WERI-Rb-1 (cell line): ENCODE data around the gene CD99L2.
"Not testable (repeated sequence)": the region's sequence is repeated elsewhere in the genome, so short reads cannot be mapped to it uniquely, and the experiment has no call there.

ENCODE experiments used
- DNase-seq: peaks from one replicate; pipeline ENCODE4 v3.0.0-alpha.2; 2020
- H3K27ac ChIP-seq: fragments of 250-450 bp; sonication (Bioruptor Pico); 2 replicates; pipeline ENCODE4 v1.5.1; 2020; ENCODE audit warnings: mild to moderate bottlenecking, moderate library complexity
- H3K27me3 ChIP-seq: fragments of 250-450 bp; sonication (Bioruptor Pico); 2 replicates; pipeline ENCODE4 v1.5.1; 2021; ENCODE audit warnings: mild to moderate bottlenecking, low read depth, moderate library complexity; ENCODE audit not compliant: insufficient read depth, severe bottlenecking
- H3K36me3 ChIP-seq: fragments of 250-450 bp; sonication (Bioruptor Pico); 2 replicates; pipeline ENCODE4 v1.5.1; 2020; ENCODE audit warnings: mild to moderate bottlenecking, moderate library complexity
- H3K4me3 ChIP-seq: 2 replicates; pipeline ENCODE4 v1.5.1; 2011; ENCODE audit warnings: low read depth, mild to moderate bottlenecking, control low read depth, low read length
- H3K9me3 ChIP-seq: fragments of 250-450 bp; sonication (Bioruptor Pico); 2 replicates; pipeline ENCODE4 v1.5.1; 2021; ENCODE audit warnings: mild to moderate bottlenecking, moderate library complexity; ENCODE audit not compliant: severe bottlenecking
- CTCF ChIP-seq: IDR thresholded peaks from 2 replicates; pipeline ENCODE4 v1.5.1; 2011; ENCODE audit warnings: low read depth, mild to moderate bottlenecking, control low read depth, inconsistent platforms, low read length

Gene CD99L2

GRCh38 chrX:150893936-150894335 is 4.5 kb downstream of the CD99L2 start:
- H3K36me3 ChIP-seq, result no peaks in the 10 kb centered on the region; the same call in 1 of the 2 replicates
- DNase-seq, result no peak
- H3K27ac ChIP-seq, result no peak overlapping the region
- H3K9me3 ChIP-seq, result no peaks in the 10 kb centered on the region
- no peaks in the 10 kb centered on the region for H3K27me3 ChIP-seq
- TF ChIP-seq CTCF, result no peak
- H3K4me3 ChIP-seq, result no peak overlapping the region

- H3K27me3 ChIP-seq, result no peaks in the 10 kb centered on the region
- no peaks in the 10 kb centered on the region for H3K36me3 ChIP-seq
- TF ChIP-seq CTCF, result no peak
- H3K9me3 ChIP-seq, result no peaks in the 10 kb centered on the region
- no peak overlapping the region for H3K27ac ChIP-seq
- DNase-seq, result no peak
- no peak overlapping the region for H3K4me3 ChIP-seq
Measured at GRCh38 chrX:150889131-150889530, 9.3 kb downstream of the CD99L2 start.

DNA sequence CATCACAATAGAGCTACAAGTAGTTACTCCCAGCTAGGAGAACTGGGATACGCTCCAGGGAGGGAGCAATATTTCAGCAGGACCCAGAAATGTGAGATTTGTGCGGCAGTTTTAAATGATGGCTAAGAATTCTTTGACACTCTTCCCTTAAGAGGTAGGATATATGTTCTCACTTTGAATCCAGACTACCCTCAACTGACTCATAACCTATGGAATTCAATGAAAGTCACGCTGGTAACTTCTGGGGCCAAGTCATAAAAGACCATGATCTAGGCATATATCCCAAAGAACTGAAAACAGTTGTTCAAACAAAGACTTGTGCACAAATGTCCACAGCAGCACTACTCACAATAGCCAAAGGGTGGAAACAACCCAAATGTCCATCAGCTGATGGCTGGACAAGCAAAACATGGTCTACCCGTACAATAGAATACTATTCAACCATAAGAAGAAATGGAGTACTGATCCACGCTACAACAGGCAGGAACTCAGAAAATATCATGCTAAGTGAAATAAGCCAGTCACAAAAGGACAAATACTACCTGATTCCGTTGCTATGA is 10.5 kb downstream of the CD99L2 start:
- no peak for DNase-seq
- Histone ChIP-seq H3K27me3 (no peaks in the 10 kb centered on the region), H3K4me3 (no peak overlapping the region), H3K9me3 (no peaks in the 10 kb centered on the region), H3K36me3 (no peaks in the 10 kb centered on the region), H3K27ac (no peak overlapping the region)
- no peak for TF ChIP-seq CTCF

DNA sequence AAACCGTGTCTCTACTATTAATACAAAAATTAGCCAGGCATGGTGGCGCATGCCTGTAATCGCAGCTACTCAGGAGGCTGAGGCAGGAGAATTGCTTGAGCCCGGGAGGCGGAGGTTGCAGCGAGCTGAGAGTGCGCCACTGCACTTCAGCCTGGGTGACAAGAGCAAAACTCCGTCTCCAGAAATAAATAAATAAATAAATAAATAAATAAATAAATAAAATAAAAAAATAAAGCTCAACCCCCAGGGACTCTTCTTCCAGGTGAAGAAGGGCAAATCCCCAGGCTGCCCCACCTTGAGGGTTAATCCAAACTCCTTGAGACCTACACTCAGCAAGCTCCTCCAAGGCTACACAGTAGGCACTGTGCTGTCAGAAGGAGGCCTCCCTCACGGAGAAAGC is 11.2 kb downstream of the CD99L2 start:
- H3K9me3 ChIP-seq, H3K4me3 ChIP-seq, H3K27me3 ChIP-seq, H3K36me3 ChIP-seq, DNase-seq, H3K27ac ChIP-seq: not testable (repeated sequence)

- no peak for DNase-seq
- TF ChIP-seq CTCF, result no peak
- no peak overlapping the region for H3K4me3 ChIP-seq
- H3K27ac ChIP-seq, result no peak overlapping the region
- no peaks in the 10 kb centered on the region for H3K36me3 ChIP-seq
- no peaks in the 10 kb centered on the region for H3K9me3 ChIP-seq
- no peaks in the 10 kb centered on the region for H3K27me3 ChIP-seq
Measured at GRCh38 chrX:150886381-150886780, 12.1 kb downstream of the CD99L2 start.

- no peaks in the 10 kb centered on the region for H3K36me3 ChIP-seq
- no peak overlapping the region for H3K27ac ChIP-seq
- no peak for DNase-seq
- no peaks in the 10 kb centered on the region for H3K27me3 ChIP-seq
- no peak overlapping the region for H3K4me3 ChIP-seq
- H3K9me3 ChIP-seq, result no peaks in the 10 kb centered on the region
- no peak for TF ChIP-seq CTCF
Measured at GRCh38 chrX:150880808-150881165, 17.7 kb downstream of the CD99L2 start.
